H9 (cell line): ENCODE measurements around the gene POU2AF1. TPM values are rescaled to one million over a fixed set of nuclear protein-coding genes. Genes with fewer than 3 reads are reported as not detected.

ENCODE experiments used
- DNase-seq: peaks from one replicate; pipeline ENCODE4 v3.0.0-alpha.2; 2017
- H2AFZ ChIP-seq: one replicate; pipeline ENCODE4 v1.6.1; 2013; ENCODE audit warnings: mild to moderate bottlenecking, low read length, control low read depth, moderate library complexity
- H2AK5ac ChIP-seq: 2 replicates; pipeline ENCODE4 v1.6.1; 2013; ENCODE audit warnings: low read length, control low read depth, mixed read lengths; ENCODE audit not compliant: insufficient read length
- H2BK120ac ChIP-seq: one replicate; pipeline ENCODE4 v1.6.1; 2013; ENCODE audit warnings: low read depth, mild to moderate bottlenecking, low read length, control low read depth, inconsistent platforms; ENCODE audit not compliant: poor library complexity, severe bottlenecking
- H2BK12ac ChIP-seq: 2 replicates; pipeline ENCODE4 v1.6.1; 2013; ENCODE audit warnings: low read length, control low read depth, mixed read lengths, low read depth; ENCODE audit not compliant: insufficient read length
- H2BK15ac ChIP-seq: 2 replicates; pipeline ENCODE4 v1.6.1; 2013; ENCODE audit warnings: low read depth, low read length, control low read depth
- H2BK20ac ChIP-seq: one replicate; pipeline ENCODE4 v1.6.1; 2013; ENCODE audit warnings: low read depth, mild to moderate bottlenecking, low read length, control low read depth, inconsistent platforms; ENCODE audit not compliant: poor library complexity, severe bottlenecking
- H2BK5ac ChIP-seq: 2 replicates; pipeline ENCODE4 v1.6.1; 2013; ENCODE audit warnings: low read length, control low read depth, mixed read lengths; ENCODE audit not compliant: insufficient read length
- H3K14ac ChIP-seq: 2 replicates; pipeline ENCODE4 v1.6.1; 2013; ENCODE audit warnings: low read length, control low read depth; ENCODE audit not compliant: insufficient read depth
- H3K18ac ChIP-seq: 2 replicates; pipeline ENCODE4 v1.6.1; 2013; ENCODE audit warnings: low read depth, mild to moderate bottlenecking, mixed read lengths, low read length, control low read depth; ENCODE audit not compliant: insufficient read length
- H3K23ac ChIP-seq: 2 replicates; pipeline ENCODE4 v1.6.1; 2013; ENCODE audit warnings: low read length, control low read depth, mixed read lengths, low read depth; ENCODE audit not compliant: insufficient read length
- H3K23me2 ChIP-seq: 2 replicates; pipeline ENCODE4 v1.6.1; 2013; ENCODE audit warnings: low read depth, mild to moderate bottlenecking, mixed read lengths, low read length, control low read depth; ENCODE audit not compliant: insufficient read length, poor library complexity, severe bottlenecking
- H3K27ac ChIP-seq: 2 replicates; pipeline ENCODE4 v1.5.1; 2013; ENCODE audit warnings: low read length, control low read depth, mixed read lengths, low read depth; ENCODE audit not compliant: insufficient read length
- H3K27me3 ChIP-seq: 2 replicates; pipeline ENCODE4 v1.6.1; 2013; ENCODE audit warnings: low read length, control low read depth, inconsistent platforms; ENCODE audit not compliant: insufficient read depth
- H3K4ac ChIP-seq: 2 replicates; pipeline ENCODE4 v1.6.1; 2013; ENCODE audit warnings: low read depth, mild to moderate bottlenecking, control low read depth, inconsistent platforms, low read length, moderate library complexity
- H3K4me1 ChIP-seq: 2 replicates; pipeline ENCODE4 v1.6.1; 2013; ENCODE audit warnings: low read length, control low read depth, inconsistent platforms; ENCODE audit not compliant: insufficient read depth
- H3K4me2 ChIP-seq: 2 replicates; pipeline ENCODE4 v1.6.1; 2013; ENCODE audit warnings: low read length, control low read depth, mixed read lengths; ENCODE audit not compliant: insufficient read length, insufficient read depth
- H3K56ac ChIP-seq: 2 replicates; pipeline ENCODE4 v1.6.1; 2013; ENCODE audit warnings: low read depth, mild to moderate bottlenecking, mixed read lengths, low read length, control low read depth; ENCODE audit not compliant: insufficient read length
- H3K79me1 ChIP-seq: 2 replicates; pipeline ENCODE4 v1.6.1; 2013; ENCODE audit warnings: low read depth, mild to moderate bottlenecking, moderate library complexity, low read length, control low read depth, inconsistent platforms; ENCODE audit not compliant: insufficient read depth, poor library complexity, severe bottlenecking
- H3K79me2 ChIP-seq: 2 replicates; pipeline ENCODE4 v1.6.1; 2013; ENCODE audit warnings: low read length, control low read depth, inconsistent platforms; ENCODE audit not compliant: insufficient read depth
- H3K9ac ChIP-seq: 2 replicates; pipeline ENCODE4 v1.6.1; 2013; ENCODE audit warnings: low read length, control low read depth, mixed read lengths; ENCODE audit not compliant: insufficient read length; ENCODE audit errors: extremely low read depth
- H3K9me3 ChIP-seq: one replicate; pipeline ENCODE4 v1.6.1; 2013; ENCODE audit warnings: low read depth, low read length, inconsistent platforms; ENCODE audit not compliant: control insufficient read depth
- H3T11ph ChIP-seq: one replicate; pipeline ENCODE4 v1.6.1; 2013; ENCODE audit warnings: mild to moderate bottlenecking, low read length, control low read depth, inconsistent platforms
- H4K20me1 ChIP-seq: one replicate; pipeline ENCODE4 v1.6.1; 2013; ENCODE audit not compliant: control insufficient read depth, insufficient read length, insufficient read depth
- H4K5ac ChIP-seq: 2 replicates; pipeline ENCODE4 v1.6.1; 2013; ENCODE audit warnings: low read depth, mild to moderate bottlenecking, mixed read lengths, low read length, control low read depth; ENCODE audit not compliant: insufficient read length
- H4K8ac ChIP-seq: replicated peaks from 2 replicates; pipeline ENCODE4 v1.6.1; 2013; ENCODE audit warnings: low read length, control low read depth, mixed read lengths, low read depth; ENCODE audit not compliant: insufficient read length
- H4K91ac ChIP-seq: 2 replicates; pipeline ENCODE4 v1.6.1; 2013; ENCODE audit warnings: low read depth, mild to moderate bottlenecking, moderate library complexity, mixed read lengths, low read length, control low read depth; ENCODE audit not compliant: insufficient read length
- H3K27ac Mint-ChIP-seq, 3 experiments: 2 replicates in 2 of 3; 3 replicates in 1 of 3; pipeline ENCODE4 v1.8.0; 2020 to 2021; ENCODE audit warnings: mixed read lengths in 3 of 3, mild to moderate bottlenecking in 1 of 3, moderate library complexity in 1 of 3
- H3K27me3 Mint-ChIP-seq: 2 replicates; pipeline ENCODE4 v1.8.0; 2021; ENCODE audit warnings: low read depth, mild to moderate bottlenecking, moderate library complexity, mixed read lengths
- H3K36me3 Mint-ChIP-seq, 3 experiments: 2 replicates in 2 of 3; 3 replicates in 1 of 3; pipeline ENCODE4 v1.8.0; 2020 to 2021; ENCODE audit warnings: low read depth in 3 of 3, mixed read lengths in 3 of 3; ENCODE audit not compliant: insufficient read depth in 1 of 3
- H3K4me1 Mint-ChIP-seq, 2 experiments: 2 replicates each; pipeline ENCODE4 v1.8.0; 2020; ENCODE audit warnings: mixed read lengths in 2 of 2
- H3K4me3 Mint-ChIP-seq, 2 experiments: 2 replicates in 1 of 2; 3 replicates in 1 of 2; pipeline ENCODE4 v1.8.0; 2020 to 2021; ENCODE audit warnings: mild to moderate bottlenecking in 2 of 2, mixed read lengths in 2 of 2, moderate library complexity in 1 of 2
- H3K9me3 Mint-ChIP-seq, 2 experiments: 2 replicates in 1 of 2; 3 replicates in 1 of 2; pipeline ENCODE4 v1.8.0; 2020; ENCODE audit warnings: mild to moderate bottlenecking in 2 of 2, mixed read lengths in 2 of 2, moderate library complexity in 1 of 2
- CTCF ChIP-seq: fragments of 200-600 bp; sonication (generic); conservative IDR thresholded peaks from 3 replicates; pipeline ENCODE4 v1.8.0; 2021; ENCODE audit warnings: antibody characterized with exemption, mild to moderate bottlenecking
- WGBS: extraction: QIAGEN DNeasy Blood & Tissue Kit; methylation state at CpG from one replicate; pipeline ENCODE4 v1.1.7; 2013; ENCODE audit warnings: missing lambda C conversion rate, low lambda C conversion rate, mixed read lengths; ENCODE audit not compliant: insufficient read length; ENCODE audit errors: extremely low coverage; 5-methylcytosine and 5-hydroxymethylcytosine counted together
- total RNA-seq: library from RNA; stranded (reverse); gene quantifications from 2 replicates; pipeline ENCODE4 v1.2.1, GENCODE V29; 2021

Gene POU2AF1
- total RNA-seq, 1 experiment from 2014 or later = not detected

- no peak for TF ChIP-seq CTCF
- Histone ChIP-seq H3T11ph (no peak overlapping the region), H2BK5ac (no peak overlapping the region), H3K4ac (no peak overlapping the region), H4K91ac (no peak overlapping the region), H3K14ac (no peak overlapping the region), H3K4me1 (no peaks in the 10 kb centered on the region), H2BK120ac (no peak overlapping the region), H2BK12ac (no peak overlapping the region), H3K9ac (no peak overlapping the region), H3K27me3 (no peaks in the 10 kb centered on the region), H4K20me1 (no peaks in the 10 kb centered on the region), H3K79me2 (no peaks in the 10 kb centered on the region), H3K9me3 (no peaks in the 10 kb centered on the region), H3K79me1 (no peaks in the 10 kb centered on the region), H2BK15ac (no peak overlapping the region), H2AFZ (no peak overlapping the region), H3K4me2 (no peak overlapping the region), H3K27ac (no peak overlapping the region), H3K23me2 (no peaks in the 10 kb centered on the region), H3K56ac (no peak overlapping the region), H2BK20ac (no peak overlapping the region), H3K18ac (no peak overlapping the region), H4K5ac (no peak overlapping the region), H2AK5ac (no peak overlapping the region), H3K23ac (no peak overlapping the region), H4K8ac (no peak overlapping the region)
- H3K4me3 Mint-ChIP-seq = no peak overlapping the region
- DNase-seq = no peak
- H3K27me3 Mint-ChIP-seq = no peaks in the 10 kb centered on the region; the same call in 1 of the 2 replicates
- no peaks in the 10 kb centered on the region for H3K4me1 Mint-ChIP-seq
- H3K9me3 Mint-ChIP-seq = no peaks in the 10 kb centered on the region; a peak in 1 of 5 replicates
- no peaks in the 10 kb centered on the region for H3K36me3 Mint-ChIP-seq
- WGBS = no CpG with 5 or more reads among the region's 2 CpGs
- no peak overlapping the region for H3K27ac Mint-ChIP-seq
These were observed 26.5 kb upstream of the POU2AF1 start for GRCh38 chr11:111405551-111405950.
